Measurements from ENCODE around the gene SMIM43.

DNA sequence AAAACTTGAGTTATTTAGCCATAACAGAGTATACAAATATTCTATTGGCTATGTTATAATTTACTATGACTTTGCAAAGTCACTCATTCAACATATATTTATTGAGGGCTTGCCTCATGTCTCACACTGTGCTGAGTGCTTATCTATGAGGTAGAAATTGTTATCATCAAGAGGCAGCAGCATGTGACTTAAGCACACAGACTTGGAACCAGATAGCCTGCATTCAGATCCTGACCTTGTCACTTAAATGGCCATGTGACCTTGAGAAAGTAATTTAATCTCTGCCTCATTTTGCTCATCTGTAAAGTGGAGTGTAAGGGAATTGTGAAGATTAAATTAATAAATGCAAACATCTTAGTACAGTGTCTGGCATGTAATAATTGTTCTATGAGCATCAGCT lies 26.0 kb upstream of the SMIM43 start:
- TF ChIP-seq, protein P1, sequence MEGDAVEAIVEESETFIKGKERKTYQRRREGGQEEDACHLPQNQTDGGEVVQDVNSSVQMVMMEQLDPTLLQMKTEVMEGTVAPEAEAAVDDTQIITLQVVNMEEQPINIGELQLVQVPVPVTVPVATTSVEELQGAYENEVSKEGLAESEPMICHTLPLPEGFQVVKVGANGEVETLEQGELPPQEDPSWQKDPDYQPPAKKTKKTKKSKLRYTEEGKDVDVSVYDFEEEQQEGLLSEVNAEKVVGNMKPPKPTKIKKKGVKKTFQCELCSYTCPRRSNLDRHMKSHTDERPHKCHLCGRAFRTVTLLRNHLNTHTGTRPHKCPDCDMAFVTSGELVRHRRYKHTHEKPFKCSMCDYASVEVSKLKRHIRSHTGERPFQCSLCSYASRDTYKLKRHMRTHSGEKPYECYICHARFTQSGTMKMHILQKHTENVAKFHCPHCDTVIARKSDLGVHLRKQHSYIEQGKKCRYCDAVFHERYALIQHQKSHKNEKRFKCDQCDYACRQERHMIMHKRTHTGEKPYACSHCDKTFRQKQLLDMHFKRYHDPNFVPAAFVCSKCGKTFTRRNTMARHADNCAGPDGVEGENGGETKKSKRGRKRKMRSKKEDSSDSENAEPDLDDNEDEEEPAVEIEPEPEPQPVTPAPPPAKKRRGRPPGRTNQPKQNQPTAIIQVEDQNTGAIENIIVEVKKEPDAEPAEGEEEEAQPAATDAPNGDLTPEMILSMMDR (IDR thresholded peaks at IDR 0.05 in 2 of 3, conservative IDR thresholded peaks at IDR 0.05 in 1 of 3; ENCODE audit: insufficient read depth in 2 of 3, low read depth in 1 of 3, low read length in 3 of 3): no peak
- TF ChIP-seq MCM5 (IDR thresholded peaks at IDR 0.05; ENCODE audit: low read depth): no peak
- TF ChIP-seq TEAD4 (IDR thresholded peaks at IDR 0.05; ENCODE audit: low read length): peak; percentile 98
- no peak for TF ChIP-seq TEAD4 (CRISPR knock-in tag; IDR thresholded peaks at IDR 0.05; ENCODE audit: borderline replicate concordance)
- TF ChIP-seq, protein P2, sequence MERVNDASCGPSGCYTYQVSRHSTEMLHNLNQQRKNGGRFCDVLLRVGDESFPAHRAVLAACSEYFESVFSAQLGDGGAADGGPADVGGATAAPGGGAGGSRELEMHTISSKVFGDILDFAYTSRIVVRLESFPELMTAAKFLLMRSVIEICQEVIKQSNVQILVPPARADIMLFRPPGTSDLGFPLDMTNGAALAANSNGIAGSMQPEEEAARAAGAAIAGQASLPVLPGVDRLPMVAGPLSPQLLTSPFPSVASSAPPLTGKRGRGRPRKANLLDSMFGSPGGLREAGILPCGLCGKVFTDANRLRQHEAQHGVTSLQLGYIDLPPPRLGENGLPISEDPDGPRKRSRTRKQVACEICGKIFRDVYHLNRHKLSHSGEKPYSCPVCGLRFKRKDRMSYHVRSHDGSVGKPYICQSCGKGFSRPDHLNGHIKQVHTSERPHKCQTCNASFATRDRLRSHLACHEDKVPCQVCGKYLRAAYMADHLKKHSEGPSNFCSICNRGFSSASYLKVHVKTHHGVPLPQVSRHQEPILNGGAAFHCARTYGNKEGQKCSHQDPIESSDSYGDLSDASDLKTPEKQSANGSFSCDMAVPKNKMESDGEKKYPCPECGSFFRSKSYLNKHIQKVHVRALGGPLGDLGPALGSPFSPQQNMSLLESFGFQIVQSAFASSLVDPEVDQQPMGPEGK (CRISPR knock-in tag; IDR thresholded peaks at IDR 0.05; ENCODE audit: borderline replicate concordance): no peak
- TF ChIP-seq, protein P3, sequence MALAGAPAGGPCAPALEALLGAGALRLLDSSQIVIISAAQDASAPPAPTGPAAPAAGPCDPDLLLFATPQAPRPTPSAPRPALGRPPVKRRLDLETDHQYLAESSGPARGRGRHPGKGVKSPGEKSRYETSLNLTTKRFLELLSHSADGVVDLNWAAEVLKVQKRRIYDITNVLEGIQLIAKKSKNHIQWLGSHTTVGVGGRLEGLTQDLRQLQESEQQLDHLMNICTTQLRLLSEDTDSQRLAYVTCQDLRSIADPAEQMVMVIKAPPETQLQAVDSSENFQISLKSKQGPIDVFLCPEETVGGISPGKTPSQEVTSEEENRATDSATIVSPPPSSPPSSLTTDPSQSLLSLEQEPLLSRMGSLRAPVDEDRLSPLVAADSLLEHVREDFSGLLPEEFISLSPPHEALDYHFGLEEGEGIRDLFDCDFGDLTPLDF (CRISPR knock-in tag; IDR thresholded peaks at IDR 0.05): no peak
- no peak for TF ChIP-seq DMBX1 (CRISPR knock-in tag; IDR thresholded peaks at IDR 0.05; ENCODE audit: borderline replicate concordance)
